Trophoblast cell (in vitro differentiated cells and primary cell): ENCODE data around the gene FNIP1.

ENCODE experiments used
- DNase-seq, 2 donors: peaks; one replicate each; pipeline ENCODE4 v3.0.0-alpha.2; 2016
- H2AFZ ChIP-seq: 2 replicates; pipeline ENCODE4 v1.6.1; 2013; ENCODE audit warnings: low read length, moderate library complexity, mild to moderate bottlenecking; ENCODE audit not compliant: insufficient read depth, poor library complexity
- H2AK5ac ChIP-seq: 2 replicates; pipeline ENCODE4 v1.6.1; 2013; ENCODE audit warnings: mild to moderate bottlenecking, low read length
- H2BK120ac ChIP-seq: 2 replicates; pipeline ENCODE4 v1.6.1; 2013; ENCODE audit warnings: low read length, mild to moderate bottlenecking, moderate library complexity; ENCODE audit not compliant: insufficient read depth, poor library complexity
- H2BK12ac ChIP-seq: 2 replicates; pipeline ENCODE4 v1.6.1; 2013; ENCODE audit warnings: mild to moderate bottlenecking, low read length, moderate library complexity
- H2BK5ac ChIP-seq: 2 replicates; pipeline ENCODE4 v1.6.1; 2013; ENCODE audit warnings: low read length, low read depth, moderate library complexity, mild to moderate bottlenecking; ENCODE audit not compliant: poor library complexity
- H3K14ac ChIP-seq: 2 replicates; pipeline ENCODE4 v1.6.1; 2013; ENCODE audit warnings: mild to moderate bottlenecking, low read length
- H3K18ac ChIP-seq: 2 replicates; pipeline ENCODE4 v1.6.1; 2013; ENCODE audit warnings: mild to moderate bottlenecking, low read length
- H3K23ac ChIP-seq: 2 replicates; pipeline ENCODE4 v1.6.1; 2013; ENCODE audit warnings: low read length
- H3K27ac ChIP-seq: 2 replicates; pipeline ENCODE4 v1.5.1; 2013; ENCODE audit warnings: low read depth, mild to moderate bottlenecking, inconsistent platforms, low read length, moderate library complexity
- H3K27me3 ChIP-seq: 2 replicates; pipeline ENCODE4 v1.6.1; 2013; ENCODE audit warnings: inconsistent platforms, mild to moderate bottlenecking, low read length, moderate library complexity; ENCODE audit not compliant: insufficient read depth
- H3K36me3 ChIP-seq, 2 experiments: 1 replicate in 1 of 2; 2 replicates in 1 of 2; pipeline ENCODE4 v1.6.1; 2013; ENCODE audit warnings: low read length in 2 of 2, mild to moderate bottlenecking in 2 of 2, moderate library complexity in 1 of 2; ENCODE audit not compliant: insufficient read depth in 2 of 2, control insufficient read depth in 1 of 2
- H3K4ac ChIP-seq: 2 replicates; pipeline ENCODE4 v1.6.1; 2013; ENCODE audit warnings: low read depth, mild to moderate bottlenecking, low read length, moderate library complexity
- H3K4me1 ChIP-seq, 2 experiments: 1 replicate in 1 of 2; 2 replicates in 1 of 2; pipeline ENCODE4 v1.6.1; 2013; ENCODE audit warnings: low read length in 2 of 2, mild to moderate bottlenecking in 2 of 2, moderate library complexity in 1 of 2; ENCODE audit not compliant: insufficient read depth in 2 of 2, control insufficient read depth in 1 of 2
- H3K4me2 ChIP-seq: 2 replicates; pipeline ENCODE4 v1.6.1; 2013; ENCODE audit warnings: inconsistent platforms, mild to moderate bottlenecking, low read length, moderate library complexity
- H3K4me3 ChIP-seq: 2 replicates; pipeline ENCODE4 v1.5.1; 2013; ENCODE audit warnings: mild to moderate bottlenecking, low read depth, low read length, inconsistent platforms
- H3K79me1 ChIP-seq: one replicate; pipeline ENCODE4 v1.6.1; 2013; ENCODE audit warnings: low read length
- H3K79me2 ChIP-seq: 2 replicates; pipeline ENCODE4 v1.6.1; 2013; ENCODE audit warnings: low read length, mild to moderate bottlenecking; ENCODE audit not compliant: control insufficient read depth, insufficient read depth, poor library complexity
- H3K9ac ChIP-seq: 2 replicates; pipeline ENCODE4 v1.6.1; 2013; ENCODE audit warnings: mild to moderate bottlenecking, low read length
- H3K9me3 ChIP-seq: 2 replicates; pipeline ENCODE4 v1.6.1; 2013; ENCODE audit warnings: low read depth, mild to moderate bottlenecking, control low read depth, inconsistent platforms, low read length; ENCODE audit not compliant: insufficient read depth
- H4K12ac ChIP-seq: 2 replicates; pipeline ENCODE4 v1.6.1; 2013; ENCODE audit warnings: low read depth, mild to moderate bottlenecking, low read length, moderate library complexity
- H4K8ac ChIP-seq: 2 replicates; pipeline ENCODE4 v1.6.1; 2013; ENCODE audit warnings: low read depth, mild to moderate bottlenecking, low read length, moderate library complexity
- H4K91ac ChIP-seq: one replicate; pipeline ENCODE4 v1.6.1; 2013; ENCODE audit warnings: low read depth, mild to moderate bottlenecking, low read length, moderate library complexity
- WGBS: extraction: QIAGEN DNeasy Blood & Tissue Kit; methylation state at CpG from one replicate; pipeline ENCODE4 v1.1.7; 2013; ENCODE audit warnings: missing lambda C conversion rate; ENCODE audit not compliant: insufficient read length, insufficient coverage; ENCODE audit errors: extremely low coverage; 5-methylcytosine and 5-hydroxymethylcytosine counted together

The FNIP1 gene

DNA sequence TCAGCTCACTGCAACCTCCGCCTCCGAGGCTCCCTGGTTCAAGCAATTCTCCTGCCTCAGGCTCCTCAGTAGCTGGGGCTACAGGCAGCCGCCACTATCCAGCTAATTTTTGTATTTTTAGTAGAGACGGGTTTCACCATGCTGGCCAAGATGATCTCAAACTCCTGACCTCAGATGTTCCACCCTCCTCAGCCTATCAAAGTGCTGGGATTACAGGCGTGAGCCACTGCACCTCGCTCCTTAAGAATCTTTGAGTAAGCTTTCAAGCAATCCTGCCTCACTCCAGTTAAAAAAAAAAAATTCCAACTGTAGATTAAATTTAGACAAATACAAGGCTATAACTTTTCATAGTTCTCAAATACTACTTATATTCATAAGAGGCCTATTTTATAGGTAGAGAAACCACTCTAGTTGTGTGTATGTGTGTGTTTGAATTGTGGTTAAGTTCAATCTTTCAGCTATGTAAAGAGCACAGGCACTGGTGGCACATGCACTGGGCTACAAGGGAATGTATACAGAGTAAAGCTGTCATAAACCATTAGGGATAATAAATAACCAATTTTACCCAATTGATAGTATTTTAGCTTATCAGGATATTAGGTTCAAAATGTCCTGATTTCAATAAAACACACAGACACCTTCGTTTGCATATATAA, 111.2 kb downstream of the FNIP1 start:
- Histone ChIP-seq H4K8ac (no peak overlapping the region), H3K4me1 (no peaks in the 10 kb centered on the region), H2AK5ac (no peak overlapping the region), H2AFZ (no peak overlapping the region), H3K27ac (no peak overlapping the region), H3K14ac (no peak overlapping the region), H3K4ac (no peak overlapping the region), H3K23ac (no peak overlapping the region), H3K9ac (no peak overlapping the region), H4K91ac (no peak overlapping the region), H3K27me3 (no peaks in the 10 kb centered on the region), H3K4me2 (no peak overlapping the region), H2BK12ac (no peak overlapping the region), H3K36me3 (peaks cover 0 to 4% of the 10 kb centered on the region in 2 experiments), H3K79me2 (no peaks in the 10 kb centered on the region), H3K18ac (no peak overlapping the region), H3K9me3 (no peaks in the 10 kb centered on the region), H4K12ac (no peak overlapping the region), H3K79me1 (no peaks in the 10 kb centered on the region), H2BK5ac (no peak overlapping the region), H2BK120ac (no peak overlapping the region), H3K4me3 (no peak overlapping the region)
- WGBS, result no CpG with 5 or more reads among the region's 7 CpGs
- DNase-seq, result no peak

- Histone ChIP-seq H3K18ac (no peak overlapping the region), H3K79me2 (no peaks in the 10 kb centered on the region), H3K36me3 (peaks cover 0 to 3% of the 10 kb centered on the region in 2 experiments), H3K4me1 (no peaks in the 10 kb centered on the region), H3K4me3 (no peak overlapping the region), H3K79me1 (no peaks in the 10 kb centered on the region), H3K14ac (no peak overlapping the region), H3K27ac (no peak overlapping the region), H2BK120ac (no peak overlapping the region), H2BK12ac (no peak overlapping the region), H4K12ac (no peak overlapping the region), H2BK5ac (no peak overlapping the region), H2AFZ (no peak overlapping the region), H3K27me3 (no peaks in the 10 kb centered on the region), H3K4me2 (no peak overlapping the region), H3K4ac (no peak overlapping the region), H4K8ac (no peak overlapping the region), H4K91ac (no peak overlapping the region), H2AK5ac (no peak overlapping the region), H3K23ac (no peak overlapping the region), H3K9me3 (no peaks in the 10 kb centered on the region), H3K9ac (no peak overlapping the region)
- no peak for DNase-seq
Observed at GRCh38 chr5:131684595-131684994, 112.2 kb downstream of the FNIP1 start.

GRCh38 chr5:131684051-131684450, 112.8 kb downstream of the FNIP1 start:
- Histone ChIP-seq H3K4me2 (no peak overlapping the region), H2AFZ (no peak overlapping the region), H2BK12ac (no peak overlapping the region), H3K27ac (no peak overlapping the region), H3K23ac (no peak overlapping the region), H3K9me3 (no peaks in the 10 kb centered on the region), H3K18ac (no peak overlapping the region), H3K4me3 (no peak overlapping the region), H3K14ac (no peak overlapping the region), H2AK5ac (no peak overlapping the region), H2BK120ac (no peak overlapping the region), H3K36me3 (peaks cover 0 to 3% of the 10 kb centered on the region in 2 experiments), H4K8ac (no peak overlapping the region), H3K4ac (no peak overlapping the region), H2BK5ac (no peak overlapping the region), H3K79me1 (no peaks in the 10 kb centered on the region), H3K4me1 (no peaks in the 10 kb centered on the region), H3K9ac (no peak overlapping the region), H3K79me2 (no peaks in the 10 kb centered on the region), H4K12ac (no peak overlapping the region), H3K27me3 (no peaks in the 10 kb centered on the region), H4K91ac (no peak overlapping the region)
- no CpG with 5 or more reads among the region's 1 CpG for WGBS
- DNase-seq, result no peak

- no peak overlapping the region for H3K23ac ChIP-seq
- no peak overlapping the region for H4K12ac ChIP-seq
- no peaks in the 10 kb centered on the region for H3K4me1 ChIP-seq
- H3K4ac ChIP-seq, result no peak overlapping the region
- no peak overlapping the region for H4K8ac ChIP-seq
- H3K9me3 ChIP-seq, result no peaks in the 10 kb centered on the region
- no peaks in the 10 kb centered on the region for H3K79me2 ChIP-seq
- peaks cover 0 to 4% of the 10 kb centered on the region in 2 experiments for H3K36me3 ChIP-seq
- no peaks in the 10 kb centered on the region for H3K79me1 ChIP-seq
- no peak overlapping the region for H3K27ac ChIP-seq
- H4K91ac ChIP-seq, result no peak overlapping the region
- H2BK120ac ChIP-seq, result no peak overlapping the region
- H3K4me2 ChIP-seq, result no peak overlapping the region
- no peak overlapping the region for H2AFZ ChIP-seq
- H3K4me3 ChIP-seq, result no peak overlapping the region
- no peak overlapping the region for H2BK12ac ChIP-seq
- H3K9ac ChIP-seq, result no peak overlapping the region
- no peak for DNase-seq
- no peak overlapping the region for H2AK5ac ChIP-seq
- no peak overlapping the region for H3K14ac ChIP-seq
- H3K27me3 ChIP-seq, result no peaks in the 10 kb centered on the region
- no CpG with 5 or more reads among the region's 2 CpGs for WGBS
- no peak overlapping the region for H3K18ac ChIP-seq
- no peak overlapping the region for H2BK5ac ChIP-seq
Observed at GRCh38 chr5:131682826-131683225, 114.0 kb downstream of the FNIP1 start.
